Ishikawa (cell line): ENCODE measurements around the gene NEUROG3.

ENCODE experiments used
- CEBPB ChIP-seq: IDR thresholded peaks from 2 replicates; pipeline ENCODE4 v1.6.1; 2012
- CREB1 ChIP-seq: IDR thresholded peaks from 2 replicates; pipeline ENCODE4 v1.6.1; 2012; ENCODE audit warnings: low read depth
- EGR1 ChIP-seq: IDR thresholded peaks from 2 replicates; pipeline ENCODE4 v1.6.1; 2012
- EP300 ChIP-seq: IDR thresholded peaks from 2 replicates; pipeline ENCODE4 v1.6.1; 2012; ENCODE audit warnings: borderline replicate concordance
- FOXM1 ChIP-seq: IDR thresholded peaks from 2 replicates; pipeline ENCODE4 v1.6.1; 2012; ENCODE audit warnings: low read depth, borderline replicate concordance
- NFIC ChIP-seq: IDR thresholded peaks from 2 replicates; pipeline ENCODE4 v1.6.1; 2012
- RAD21 ChIP-seq: IDR thresholded peaks from 2 replicates; pipeline ENCODE4 v1.6.1; 2012; ENCODE audit warnings: low read depth
- TAF1 ChIP-seq: IDR thresholded peaks from 2 replicates; pipeline ENCODE4 v1.6.1; 2012; ENCODE audit warnings: low read depth, mild to moderate bottlenecking
- TCF12 ChIP-seq: IDR thresholded peaks from 2 replicates; pipeline ENCODE4 v1.6.1; 2012; ENCODE audit warnings: low read depth
- TEAD4 ChIP-seq: IDR thresholded peaks from 2 replicates; pipeline ENCODE4 v1.6.1; 2012
- YY1 ChIP-seq: IDR thresholded peaks from 2 replicates; pipeline ENCODE4 v1.6.1; 2012; ENCODE audit warnings: low read depth
- ZBTB7A ChIP-seq: IDR thresholded peaks from 2 replicates; pipeline ENCODE4 v1.6.1; 2012; ENCODE audit warnings: low read depth
- TF ChIP-seq, protein P1 (sequence below): IDR thresholded peaks from 2 replicates; pipeline ENCODE4 v1.6.1; 2012
- TF ChIP-seq, protein P2 (sequence below): IDR thresholded peaks from 2 replicates; pipeline ENCODE4 v1.6.1; 2012
- TF ChIP-seq, protein P3 (sequence below): IDR thresholded peaks from 2 replicates; pipeline ENCODE4 v1.6.1; 2012; ENCODE audit warnings: low read depth, mild to moderate bottlenecking

The NEUROG3 gene

DNA sequence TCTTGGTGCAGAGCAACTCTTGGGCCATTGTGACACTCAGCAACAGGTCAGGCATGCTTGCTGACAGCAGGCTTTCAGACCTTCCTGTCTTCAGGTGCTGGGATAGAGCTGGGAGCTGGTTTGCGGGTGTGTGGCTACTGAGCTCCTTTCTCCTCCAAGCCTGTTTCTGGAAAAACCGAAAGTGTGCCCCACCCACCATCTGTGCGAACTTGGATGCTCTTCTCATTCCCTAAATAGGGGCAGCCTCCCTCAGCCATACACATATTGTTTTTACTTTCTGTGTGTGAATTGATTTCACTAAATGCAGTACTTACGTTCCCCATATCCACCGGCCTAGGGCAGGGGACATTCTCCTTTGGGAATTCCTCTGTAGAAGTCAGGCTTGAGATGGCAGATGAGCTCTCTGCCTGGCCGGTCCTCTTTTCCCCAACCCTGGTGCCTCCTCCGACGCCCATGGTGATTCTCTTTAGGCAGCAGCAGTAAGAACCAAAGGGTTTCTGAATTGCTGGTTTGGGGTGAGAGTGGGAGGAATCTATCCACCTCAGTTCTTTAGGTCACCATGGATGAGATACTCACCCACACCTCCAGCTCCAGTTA lies 6.3 kb upstream of the NEUROG3 start:
- TF ChIP-seq, protein P1, sequence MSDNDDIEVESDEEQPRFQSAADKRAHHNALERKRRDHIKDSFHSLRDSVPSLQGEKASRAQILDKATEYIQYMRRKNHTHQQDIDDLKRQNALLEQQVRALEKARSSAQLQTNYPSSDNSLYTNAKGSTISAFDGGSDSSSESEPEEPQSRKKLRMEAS: no peak
- no peak for TF ChIP-seq TCF12
- no peak for TF ChIP-seq YY1
- TF ChIP-seq, protein P2, sequence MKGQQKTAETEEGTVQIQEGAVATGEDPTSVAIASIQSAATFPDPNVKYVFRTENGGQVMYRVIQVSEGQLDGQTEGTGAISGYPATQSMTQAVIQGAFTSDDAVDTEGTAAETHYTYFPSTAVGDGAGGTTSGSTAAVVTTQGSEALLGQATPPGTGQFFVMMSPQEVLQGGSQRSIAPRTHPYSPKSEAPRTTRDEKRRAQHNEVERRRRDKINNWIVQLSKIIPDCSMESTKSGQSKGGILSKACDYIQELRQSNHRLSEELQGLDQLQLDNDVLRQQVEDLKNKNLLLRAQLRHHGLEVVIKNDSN: no peak
- no peak for TF ChIP-seq CREB1
- no peak for TF ChIP-seq FOXM1
- TF ChIP-seq TAF1: no peak
- TF ChIP-seq CEBPB: no peak
- TF ChIP-seq, protein P3, sequence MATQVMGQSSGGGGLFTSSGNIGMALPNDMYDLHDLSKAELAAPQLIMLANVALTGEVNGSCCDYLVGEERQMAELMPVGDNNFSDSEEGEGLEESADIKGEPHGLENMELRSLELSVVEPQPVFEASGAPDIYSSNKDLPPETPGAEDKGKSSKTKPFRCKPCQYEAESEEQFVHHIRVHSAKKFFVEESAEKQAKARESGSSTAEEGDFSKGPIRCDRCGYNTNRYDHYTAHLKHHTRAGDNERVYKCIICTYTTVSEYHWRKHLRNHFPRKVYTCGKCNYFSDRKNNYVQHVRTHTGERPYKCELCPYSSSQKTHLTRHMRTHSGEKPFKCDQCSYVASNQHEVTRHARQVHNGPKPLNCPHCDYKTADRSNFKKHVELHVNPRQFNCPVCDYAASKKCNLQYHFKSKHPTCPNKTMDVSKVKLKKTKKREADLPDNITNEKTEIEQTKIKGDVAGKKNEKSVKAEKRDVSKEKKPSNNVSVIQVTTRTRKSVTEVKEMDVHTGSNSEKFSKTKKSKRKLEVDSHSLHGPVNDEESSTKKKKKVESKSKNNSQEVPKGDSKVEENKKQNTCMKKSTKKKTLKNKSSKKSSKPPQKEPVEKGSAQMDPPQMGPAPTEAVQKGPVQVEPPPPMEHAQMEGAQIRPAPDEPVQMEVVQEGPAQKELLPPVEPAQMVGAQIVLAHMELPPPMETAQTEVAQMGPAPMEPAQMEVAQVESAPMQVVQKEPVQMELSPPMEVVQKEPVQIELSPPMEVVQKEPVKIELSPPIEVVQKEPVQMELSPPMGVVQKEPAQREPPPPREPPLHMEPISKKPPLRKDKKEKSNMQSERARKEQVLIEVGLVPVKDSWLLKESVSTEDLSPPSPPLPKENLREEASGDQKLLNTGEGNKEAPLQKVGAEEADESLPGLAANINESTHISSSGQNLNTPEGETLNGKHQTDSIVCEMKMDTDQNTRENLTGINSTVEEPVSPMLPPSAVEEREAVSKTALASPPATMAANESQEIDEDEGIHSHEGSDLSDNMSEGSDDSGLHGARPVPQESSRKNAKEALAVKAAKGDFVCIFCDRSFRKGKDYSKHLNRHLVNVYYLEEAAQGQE: no peak
- TF ChIP-seq NFIC: no peak
- no peak for TF ChIP-seq EP300
- no peak for TF ChIP-seq EGR1
- no peak for TF ChIP-seq TEAD4

DNA sequence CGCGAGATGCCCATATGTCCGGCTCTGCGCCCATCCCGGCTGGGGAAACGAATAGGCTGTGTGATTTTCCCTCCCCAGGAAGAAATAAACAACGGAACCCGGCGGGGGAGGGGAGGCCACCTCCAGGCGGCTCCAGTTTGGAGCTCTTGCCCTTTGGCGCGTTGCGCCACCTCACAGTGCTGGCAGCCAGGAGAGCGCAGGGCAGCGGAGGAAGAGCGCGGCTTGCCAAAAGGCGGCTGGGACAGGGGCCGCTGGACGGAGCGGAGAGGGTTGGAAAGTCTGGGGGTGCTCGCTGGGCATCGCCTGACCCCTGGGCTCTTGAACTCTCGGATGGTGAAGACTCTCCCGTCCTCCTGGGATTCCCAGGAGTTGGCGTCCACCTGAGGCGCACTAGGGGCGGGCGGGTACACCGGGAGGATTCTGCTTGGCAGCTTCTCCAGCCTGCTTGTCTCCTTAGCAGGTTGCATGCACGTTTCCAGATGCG lies 5.3 kb upstream of the NEUROG3 start:
- TF ChIP-seq NFIC (no peak), TAF1 (no peak), RAD21 (no peak), EP300 (no peak), ZBTB7A (no peak), TCF12 (no peak), TEAD4 (no peak), CEBPB (no peak)
- TF ChIP-seq, protein P3: no peak
- TF ChIP-seq, protein P1: no peak

DNA sequence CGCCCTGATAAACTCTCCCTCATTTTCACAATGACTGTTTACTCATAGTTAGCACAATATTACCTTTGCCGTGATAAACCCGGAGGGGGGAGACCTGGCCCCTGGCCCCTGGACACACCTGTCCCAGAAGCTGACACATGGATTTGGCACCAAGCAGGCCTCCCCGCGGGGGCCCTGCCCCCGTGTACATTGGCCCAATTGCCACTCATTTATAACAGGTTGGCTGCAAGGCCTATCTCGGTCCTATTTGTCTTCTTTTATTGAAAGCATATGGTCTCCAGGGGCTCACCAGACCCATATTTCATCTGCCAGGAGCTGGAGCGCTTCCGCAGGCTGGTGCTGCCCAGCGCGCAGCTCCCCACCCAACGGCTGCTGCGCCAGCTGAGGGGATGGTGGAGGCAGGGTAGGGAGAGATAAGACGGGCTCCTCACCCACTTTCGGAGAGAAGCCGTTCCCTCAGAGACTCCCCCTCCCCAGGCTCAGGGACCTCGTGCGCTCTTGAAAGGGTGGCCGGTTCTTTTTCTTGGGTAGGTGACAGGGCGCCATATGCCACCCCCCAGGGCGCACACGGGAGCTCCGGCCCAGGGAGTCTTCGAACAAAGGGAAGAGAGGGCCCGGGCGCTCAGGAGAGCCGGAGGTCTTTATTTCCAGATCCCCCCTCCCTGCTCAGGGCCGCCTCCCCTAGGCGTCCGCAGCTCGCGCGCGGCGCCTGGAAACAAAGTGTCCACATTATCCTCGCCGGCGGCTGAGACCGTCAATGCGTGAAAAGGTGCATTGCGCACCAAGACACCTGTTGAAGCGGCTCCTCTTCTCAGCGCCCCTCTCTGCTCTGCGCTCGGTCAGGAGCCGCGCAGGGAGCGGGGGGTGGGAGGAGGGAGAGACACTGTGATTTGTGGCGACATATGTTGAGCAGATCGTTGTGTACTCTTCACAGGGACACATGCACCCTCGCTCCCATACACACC lies 4.3 kb upstream of the NEUROG3 start:
- TF ChIP-seq CEBPB (no peak), TAF1 (no peak), ZBTB7A (no peak), EP300 (no peak), CREB1 (no peak), RAD21 (no peak), EGR1 (no peak), TCF12 (no peak), YY1 (no peak), TEAD4 (no peak), NFIC (no peak), FOXM1 (no peak)
- TF ChIP-seq, protein P1: no peak
- TF ChIP-seq, protein P2: no peak
- TF ChIP-seq, protein P3: no peak
